SK-N-SH treated with all-trans-retinoic acid at 6 μM for 48 hours (cell line): Measurements from ENCODE around the gene LMTK2.

Experiments
- ARNTL ChIP-seq: fragments of 450-650 bp; formaldehyde crosslinking; IDR thresholded peaks from 2 replicates; pipeline ENCODE4 v1.5.0; 2020; ENCODE audit warnings: low read depth, mild to moderate bottlenecking, moderate library complexity, borderline replicate concordance
- BACH2 ChIP-seq: fragments of 250-450 bp; sonication (Bioruptor Pico); IDR thresholded peaks from 2 replicates; pipeline ENCODE4 v1.9.0; 2021; ENCODE audit warnings: mild to moderate bottlenecking, borderline replicate concordance
- CREB5 ChIP-seq: fragments of 250-450 bp; sonication (Bioruptor Pico); IDR thresholded peaks from 2 replicates; pipeline ENCODE4 v1.5.1; 2020; ENCODE audit warnings: low read depth, mild to moderate bottlenecking, moderate library complexity
- GLIS3 ChIP-seq: fragments of 250-450 bp; sonication (Bioruptor Pico); IDR thresholded peaks from 2 replicates; pipeline ENCODE4 v1.5.0; 2020; ENCODE audit warnings: mild to moderate bottlenecking, moderate library complexity
- ISL1 ChIP-seq: fragments of 250-450 bp; sonication (Bioruptor Pico); IDR thresholded peaks from 2 replicates; pipeline ENCODE4 v2.1.2; 2022; ENCODE audit warnings: mild to moderate bottlenecking, moderate library complexity
- OSR1 ChIP-seq: fragments of 250-450 bp; sonication (Bioruptor Pico); IDR thresholded peaks from 2 replicates; pipeline ENCODE4 v1.8.0; 2022; ENCODE audit warnings: moderate library complexity, mild to moderate bottlenecking, inconsistent platforms
- PATZ1 ChIP-seq: fragments of 250-450 bp; sonication (Bioruptor Pico); IDR thresholded peaks from 2 replicates; pipeline ENCODE4 v1.8.0; 2020; ENCODE audit warnings: mild to moderate bottlenecking, moderate library complexity, borderline replicate concordance
- RARB ChIP-seq: fragments of 250-450 bp; sonication (Bioruptor Pico); IDR thresholded peaks from 2 replicates; pipeline ENCODE4 v1.8.0; 2021; ENCODE audit warnings: mild to moderate bottlenecking, moderate library complexity
- SNAI2 ChIP-seq: fragments of 250-450 bp; sonication (Bioruptor Pico); IDR thresholded peaks from 2 replicates; pipeline ENCODE4 v1.5.0; 2020; ENCODE audit warnings: mild to moderate bottlenecking, moderate library complexity
- TOX ChIP-seq: fragments of 250-450 bp; sonication (Bioruptor Pico); IDR thresholded peaks from 2 replicates; pipeline ENCODE4 v1.8.0; 2021; ENCODE audit warnings: mild to moderate bottlenecking, moderate library complexity, borderline replicate concordance
- TSHZ2 ChIP-seq: fragments of 250-450 bp; sonication (Bioruptor Pico); IDR thresholded peaks from 2 replicates; pipeline ENCODE4 v1.5.0; 2020; ENCODE audit warnings: mild to moderate bottlenecking, moderate library complexity
- ZFP3 ChIP-seq: fragments of 250-450 bp; sonication (Bioruptor Pico); IDR thresholded peaks from 2 replicates; pipeline ENCODE4 v1.5.0; 2020; ENCODE audit warnings: mild to moderate bottlenecking, moderate library complexity
- ZFP30 ChIP-seq: fragments of 450-650 bp; formaldehyde crosslinking; IDR thresholded peaks from 2 replicates; pipeline ENCODE4 v1.5.0; 2022; ENCODE audit warnings: mild to moderate bottlenecking, moderate library complexity
- ZNF8 ChIP-seq: fragments of 450-650 bp; formaldehyde crosslinking; IDR thresholded peaks from 2 replicates; pipeline ENCODE4 v1.5.0; 2020; ENCODE audit warnings: mild to moderate bottlenecking, moderate library complexity

GRCh38 chr7:98224701-98225181 lies 118.1 kb downstream of the LMTK2 start:
- TF ChIP-seq RARB (CRISPR knock-in tag) (no peak), PATZ1 (no peak), GLIS3 (CRISPR knock-in tag) (no peak), OSR1 (CRISPR knock-in tag) (no peak), ZFP3 (no peak), BACH2 (CRISPR knock-in tag) (no peak), ISL1 (no peak), ARNTL (CRISPR knock-in tag) (no peak), TSHZ2 (CRISPR knock-in tag) (no peak), TOX (no peak), ZFP30 (no peak), ZNF8 (CRISPR knock-in tag) (no peak), CREB5 (CRISPR knock-in tag) (no peak), SNAI2 (CRISPR knock-in tag) (no peak)
